Measurements from ENCODE around the gene GRIN3B.

- TF ChIP-seq POLR2A (IDR thresholded peaks at IDR 0.05) = no peak
- TF ChIP-seq, protein P1, sequence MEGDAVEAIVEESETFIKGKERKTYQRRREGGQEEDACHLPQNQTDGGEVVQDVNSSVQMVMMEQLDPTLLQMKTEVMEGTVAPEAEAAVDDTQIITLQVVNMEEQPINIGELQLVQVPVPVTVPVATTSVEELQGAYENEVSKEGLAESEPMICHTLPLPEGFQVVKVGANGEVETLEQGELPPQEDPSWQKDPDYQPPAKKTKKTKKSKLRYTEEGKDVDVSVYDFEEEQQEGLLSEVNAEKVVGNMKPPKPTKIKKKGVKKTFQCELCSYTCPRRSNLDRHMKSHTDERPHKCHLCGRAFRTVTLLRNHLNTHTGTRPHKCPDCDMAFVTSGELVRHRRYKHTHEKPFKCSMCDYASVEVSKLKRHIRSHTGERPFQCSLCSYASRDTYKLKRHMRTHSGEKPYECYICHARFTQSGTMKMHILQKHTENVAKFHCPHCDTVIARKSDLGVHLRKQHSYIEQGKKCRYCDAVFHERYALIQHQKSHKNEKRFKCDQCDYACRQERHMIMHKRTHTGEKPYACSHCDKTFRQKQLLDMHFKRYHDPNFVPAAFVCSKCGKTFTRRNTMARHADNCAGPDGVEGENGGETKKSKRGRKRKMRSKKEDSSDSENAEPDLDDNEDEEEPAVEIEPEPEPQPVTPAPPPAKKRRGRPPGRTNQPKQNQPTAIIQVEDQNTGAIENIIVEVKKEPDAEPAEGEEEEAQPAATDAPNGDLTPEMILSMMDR (IDR thresholded peaks at IDR 0.05) = no peak
Observed at GRCh38 chr19:998064-998463, 2.2 kb upstream of the GRIN3B start.

Data from uterus (tissue), 2 donors.